Head of caudate nucleus (tissue), 42 donors: Measurements from ENCODE around the gene KCNG1.
"Not testable (repeated sequence)": the region's sequence is repeated elsewhere in the genome, so short reads cannot be mapped to it uniquely, and the experiment has no call there.

Source experiments
- DNase-seq, 42 donors: peaks; one replicate each; pipeline versions ENCODE4 v3.0.0 to v3.0.0-alpha.2; 2020 to 2021; ENCODE audit warnings: mixed read lengths in 7 of 42
- intact Hi-C: fragments of 100-400 bp; cut with DNase I; formaldehyde crosslinking; loops from one replicate; pipeline ENCODE4 v1.15.0; 2022

KCNG1 gene

GRCh38 chr20:50995506-50995905 lies 27.4 kb downstream of the KCNG1 start:
- no peak for DNase-seq
- intact Hi-C loops = no loop called here

GRCh38 chr20:50993876-50994275 lies 29.0 kb downstream of the KCNG1 start:
- intact Hi-C loops = no loop called here
- no peak for DNase-seq

GRCh38 chr20:50992733-50993457 lies 30.0 kb downstream of the KCNG1 start:
- intact Hi-C loops = no loop called here
- peak in 2 of 42 donors; percentile 35 to 47 for DNase-seq

- DNase-seq = no peak
- intact Hi-C loops = no loop called here
Observed at GRCh38 chr20:50992336-50992732, 30.6 kb downstream of the KCNG1 start.

- no peak for DNase-seq
- intact Hi-C loops = no loop called here
Observed at GRCh38 chr20:50991076-50991475, 31.8 kb downstream of the KCNG1 start.

GRCh38 chr20:50987493-50988210 lies 35.3 kb downstream of the KCNG1 start:
- intact Hi-C loops = loop anchor here (2.0 kb wide), 1 partner anchor 319 kb away; no protein-coding TSS in a partner anchor
- DNase-seq = peak; percentile 25 to 90 (median 72)

- intact Hi-C loops = no loop called here
- no peak for DNase-seq
Observed at GRCh38 chr20:50983321-50983720, 39.6 kb downstream of the KCNG1 start.

GRCh38 chr20:50982363-50982762 lies 40.5 kb downstream of the KCNG1 start:
- DNase-seq = no peak
- intact Hi-C loops = no loop called here

GRCh38 chr20:50981714-50982048 lies 41.2 kb downstream of the KCNG1 start:
- intact Hi-C loops = no loop called here
- DNase-seq = no peak

- peak; percentile 24 to 84 (median 58) for DNase-seq
- intact Hi-C loops = no loop called here
Observed at GRCh38 chr20:50980851-50981713, 41.8 kb downstream of the KCNG1 start.

GRCh38 chr20:50980071-50980681 lies 42.7 kb downstream of the KCNG1 start:
- intact Hi-C loops = no loop called here

GRCh38 chr20:50978533-50978932 lies 44.4 kb downstream of the KCNG1 start:
- DNase-seq, intact Hi-C loops: not testable (repeated sequence)

More at GRCh38 chr20:50980071-50980681, 42.7 kb downstream of the KCNG1 start:
- no peak for DNase-seq

- DNase-seq = no peak
- intact Hi-C loops = no loop called here
Observed at GRCh38 chr20:50977066-50978021, 45.6 kb downstream of the KCNG1 start.

GRCh38 chr20:50975701-50976330 lies 47.1 kb downstream of the KCNG1 start:
- DNase-seq = no peak
- intact Hi-C loops = no loop called here

GRCh38 chr20:50969912-50970311 lies 53.0 kb downstream of the KCNG1 start:
- intact Hi-C loops = no loop called here
- peak in 1 of 42 donors; percentile 18 for DNase-seq

- intact Hi-C loops = no loop called here
- peak in 1 of 42 donors; percentile 17 for DNase-seq
Observed at GRCh38 chr20:50969435-50969834, 53.5 kb downstream of the KCNG1 start.

GRCh38 chr20:50968289-50968688 lies 54.6 kb downstream of the KCNG1 start:
- DNase-seq = peak in 1 of 42 donors; percentile 20
- intact Hi-C loops = no loop called here

GRCh38 chr20:50967586-50967985 lies 55.3 kb downstream of the KCNG1 start:
- peak in 1 of 42 donors; percentile 21 for DNase-seq
- intact Hi-C loops = no loop called here
